ENCODE results near the gene PDLIM4.

The PDLIM4 gene

GRCh38 chr5:132295505-132296411 is 38.3 kb downstream of the PDLIM4 start:
- no peak for TF ChIP-seq SP1 (IDR thresholded peaks at IDR 0.05)
- no peak for TF ChIP-seq NFRKB (IDR thresholded peaks at IDR 0.05)
- CTCF ChIA-PET: interaction anchor here (0.8 kb wide), 1 partner anchor 81 kb away, joined by 3 read pairs; no protein-coding TSS in a partner anchor
- no peak for DNase-seq (ENCODE audit: extremely low spot score)
- POLR2A ChIA-PET: interaction anchor here (1.3 kb wide), 1 partner anchor 23 kb away, joined by 3 read pairs; no protein-coding TSS in a partner anchor

GRCh38 chr5:132296412-132297016 is 39.0 kb downstream of the PDLIM4 start:
- POLR2A ChIA-PET: interaction anchor here (1.3 kb wide), 1 partner anchor 24 kb away, joined by 3 read pairs; no protein-coding TSS in a partner anchor
- no peak for DNase-seq (ENCODE audit: extremely low spot score)
- TF ChIP-seq FOXM1 (IDR thresholded peaks at IDR 0.05; ENCODE audit: borderline replicate concordance) (no peak), SP1 (IDR thresholded peaks at IDR 0.05) (no peak), ZNF384 (IDR thresholded peaks at IDR 0.05) (no peak), BHLHE40 (IDR thresholded peaks at IDR 0.05; ENCODE audit: borderline replicate concordance) (no peak), PKNOX1 (IDR thresholded peaks at IDR 0.05) (no peak), NFRKB (IDR thresholded peaks at IDR 0.05) (no peak), ELF4 (IDR thresholded peaks at IDR 0.05) (no peak), FOXK2 (IDR thresholded peaks at IDR 0.05) (no peak), ARNT (IDR thresholded peaks at IDR 0.05) (no peak), FOXA1 (IDR thresholded peaks at IDR 0.05) (no peak), CTBP1 (IDR thresholded peaks at IDR 0.05; ENCODE audit: borderline replicate concordance) (no peak), LEF1 (IDR thresholded peaks at IDR 0.05; ENCODE audit: borderline replicate concordance) (no peak)
- CTCF ChIA-PET: interaction anchor here (0.8 kb wide), 1 partner anchor 82 kb away, joined by 3 read pairs; no protein-coding TSS in a partner anchor

- CTCF ChIA-PET: no interaction called here
- POLR2A ChIA-PET: no interaction called here
- DNase-seq (ENCODE audit: extremely low spot score): no peak
- TF ChIP-seq SP1 (IDR thresholded peaks at IDR 0.05): no peak
- no peak for TF ChIP-seq LEF1 (IDR thresholded peaks at IDR 0.05; ENCODE audit: borderline replicate concordance)
- no peak for TF ChIP-seq ARNT (IDR thresholded peaks at IDR 0.05)
- TF ChIP-seq ELF4 (IDR thresholded peaks at IDR 0.05): no peak
- TF ChIP-seq NFRKB (IDR thresholded peaks at IDR 0.05): no peak
- TF ChIP-seq FOXK2 (IDR thresholded peaks at IDR 0.05): no peak
- TF ChIP-seq FOXM1 (IDR thresholded peaks at IDR 0.05; ENCODE audit: borderline replicate concordance): no peak
- TF ChIP-seq PKNOX1 (IDR thresholded peaks at IDR 0.05): no peak
- no peak for TF ChIP-seq FOXA1 (IDR thresholded peaks at IDR 0.05)
- TF ChIP-seq L3MBTL2 (conservative IDR thresholded peaks at IDR 0.05): no peak
Measured at GRCh38 chr5:132297211-132297940, 39.9 kb downstream of the PDLIM4 start.

- CTCF ChIA-PET: no interaction called here
- no peak for TF ChIP-seq FOXK2 (IDR thresholded peaks at IDR 0.05)
- no peak for TF ChIP-seq SUZ12 (IDR thresholded peaks at IDR 0.05)
- no peak for TF ChIP-seq BHLHE40 (IDR thresholded peaks at IDR 0.05; ENCODE audit: borderline replicate concordance)
- TF ChIP-seq ZNF384 (IDR thresholded peaks at IDR 0.05): no peak
- no peak for TF ChIP-seq NFRKB (IDR thresholded peaks at IDR 0.05)
- TF ChIP-seq FOXM1 (IDR thresholded peaks at IDR 0.05; ENCODE audit: borderline replicate concordance): no peak
- no peak for TF ChIP-seq ARNT (IDR thresholded peaks at IDR 0.05)
- TF ChIP-seq HDGF (IDR thresholded peaks at IDR 0.05; ENCODE audit: borderline replicate concordance): no peak
- no peak for TF ChIP-seq TARDBP (IDR thresholded peaks at IDR 0.05)
- no peak for TF ChIP-seq L3MBTL2 (conservative IDR thresholded peaks at IDR 0.05)
- no peak for TF ChIP-seq FOXA1 (IDR thresholded peaks at IDR 0.05)
- no peak for TF ChIP-seq SP1 (IDR thresholded peaks at IDR 0.05)
- TF ChIP-seq LEF1 (IDR thresholded peaks at IDR 0.05; ENCODE audit: borderline replicate concordance): no peak
- no peak for TF ChIP-seq PKNOX1 (IDR thresholded peaks at IDR 0.05)
- no peak for TF ChIP-seq CTBP1 (IDR thresholded peaks at IDR 0.05; ENCODE audit: borderline replicate concordance)
- TF ChIP-seq ELF4 (IDR thresholded peaks at IDR 0.05): no peak
- POLR2A ChIA-PET: no interaction called here
- DNase-seq (ENCODE audit: extremely low spot score): no peak
Measured at GRCh38 chr5:132298298-132299212, 41.1 kb downstream of the PDLIM4 start.

GRCh38 chr5:132299917-132300316 is 42.4 kb downstream of the PDLIM4 start:
- no peak for DNase-seq (ENCODE audit: extremely low spot score)
- ChIA-PET POLR2A (no interaction called here), CTCF (interaction anchor here (0.6 to 1.1 kb wide), 2 partner anchors 9 to 61 kb away, joined by 3 to 6 read pairs; no protein-coding TSS in a partner anchor)
- TF ChIP-seq PKNOX1 (IDR thresholded peaks at IDR 0.05) (peak; percentile 56), SP1 (IDR thresholded peaks at IDR 0.05) (no peak), SUZ12 (IDR thresholded peaks at IDR 0.05) (no peak), CTBP1 (IDR thresholded peaks at IDR 0.05; ENCODE audit: borderline replicate concordance) (no peak)

Data from HEK293T (cell line).